Dedifferentiated amniotic fluid mesenchymal stem cell (primary cell): Measurements from ENCODE around the gene NISCH.
"Not testable (repeated sequence)": the region's sequence is repeated elsewhere in the genome, so short reads cannot be mapped to it uniquely, and the experiment has no call there.

Experiments used
- DNase-seq: peaks from one replicate; pipeline ENCODE4 v3.0.0-alpha.2; 2016; ENCODE audit errors: extremely low spot score

The NISCH gene

GRCh38 chr3:52514576-52514975, 59.2 kb downstream of the NISCH start:
- no peak for DNase-seq

GRCh38 chr3:52515192-52515591, 59.8 kb downstream of the NISCH start:
- no peak for DNase-seq

GRCh38 chr3:52516509-52517195, 61.2 kb downstream of the NISCH start:
- DNase-seq: no peak

- DNase-seq: no peak
Observed at GRCh38 chr3:52517796-52518722, 62.7 kb downstream of the NISCH start.

- DNase-seq: no peak
Observed at GRCh38 chr3:52518723-52519444, 63.5 kb downstream of the NISCH start.

GRCh38 chr3:52519445-52520140, 64.2 kb downstream of the NISCH start:
- no peak for DNase-seq

- no peak for DNase-seq
Observed at GRCh38 chr3:52520141-52520667, 64.8 kb downstream of the NISCH start.

GRCh38 chr3:52520716-52521487, 65.5 kb downstream of the NISCH start:
- no peak for DNase-seq

GRCh38 chr3:52521488-52521824, 66.1 kb downstream of the NISCH start:
- no peak for DNase-seq

GRCh38 chr3:52521881-52522650, 66.7 kb downstream of the NISCH start:
- DNase-seq: no peak

- DNase-seq: no peak
Observed at GRCh38 chr3:52522651-52523251, 67.3 kb downstream of the NISCH start.

GRCh38 chr3:52523386-52524257, 68.2 kb downstream of the NISCH start:
- DNase-seq: no peak

- DNase-seq: no peak
Observed at GRCh38 chr3:52524258-52524751, 68.9 kb downstream of the NISCH start.

GRCh38 chr3:52524752-52525679, 69.6 kb downstream of the NISCH start:
- no peak for DNase-seq

- DNase-seq: no peak
Observed at GRCh38 chr3:52525680-52526561, 70.5 kb downstream of the NISCH start.

GRCh38 chr3:52526671-52527038, 71.3 kb downstream of the NISCH start:
- not testable (repeated sequence) for DNase-seq
